Measurements from ENCODE around the gene ANKMY1.

- TF ChIP-seq, protein P1, sequence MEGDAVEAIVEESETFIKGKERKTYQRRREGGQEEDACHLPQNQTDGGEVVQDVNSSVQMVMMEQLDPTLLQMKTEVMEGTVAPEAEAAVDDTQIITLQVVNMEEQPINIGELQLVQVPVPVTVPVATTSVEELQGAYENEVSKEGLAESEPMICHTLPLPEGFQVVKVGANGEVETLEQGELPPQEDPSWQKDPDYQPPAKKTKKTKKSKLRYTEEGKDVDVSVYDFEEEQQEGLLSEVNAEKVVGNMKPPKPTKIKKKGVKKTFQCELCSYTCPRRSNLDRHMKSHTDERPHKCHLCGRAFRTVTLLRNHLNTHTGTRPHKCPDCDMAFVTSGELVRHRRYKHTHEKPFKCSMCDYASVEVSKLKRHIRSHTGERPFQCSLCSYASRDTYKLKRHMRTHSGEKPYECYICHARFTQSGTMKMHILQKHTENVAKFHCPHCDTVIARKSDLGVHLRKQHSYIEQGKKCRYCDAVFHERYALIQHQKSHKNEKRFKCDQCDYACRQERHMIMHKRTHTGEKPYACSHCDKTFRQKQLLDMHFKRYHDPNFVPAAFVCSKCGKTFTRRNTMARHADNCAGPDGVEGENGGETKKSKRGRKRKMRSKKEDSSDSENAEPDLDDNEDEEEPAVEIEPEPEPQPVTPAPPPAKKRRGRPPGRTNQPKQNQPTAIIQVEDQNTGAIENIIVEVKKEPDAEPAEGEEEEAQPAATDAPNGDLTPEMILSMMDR (IDR thresholded peaks at IDR 0.05): no peak
- TF ChIP-seq POLR2A (IDR thresholded peaks at IDR 0.05): no peak
These were observed 29.4 kb upstream of the ANKMY1 start for GRCh38 chr2:240586919-240587800.
